GM10847 (cell line): ENCODE data around the gene ATP6V0A4.

Experiments
- POLR2A ChIP-seq: IDR thresholded peaks from 2 replicates; pipeline ENCODE4 v1.6.1; 2011; ENCODE audit not compliant: insufficient read length; ENCODE audit errors: extremely low read depth

Gene ATP6V0A4

GRCh38 chr7:138819625-138820024 lies 21.6 kb upstream of the ATP6V0A4 start:
- TF ChIP-seq POLR2A: no peak

GRCh38 chr7:138816650-138817049 lies 18.7 kb upstream of the ATP6V0A4 start:
- no peak for TF ChIP-seq POLR2A

- no peak for TF ChIP-seq POLR2A
Measured at GRCh38 chr7:138814816-138815332, 16.9 kb upstream of the ATP6V0A4 start.

GRCh38 chr7:138813945-138814344 lies 15.9 kb upstream of the ATP6V0A4 start:
- TF ChIP-seq POLR2A: no peak

GRCh38 chr7:138809346-138809745 lies 11.3 kb upstream of the ATP6V0A4 start:
- TF ChIP-seq POLR2A: no peak

GRCh38 chr7:138804618-138805017 lies 6.6 kb upstream of the ATP6V0A4 start:
- no peak for TF ChIP-seq POLR2A

- TF ChIP-seq POLR2A: no peak
Measured at GRCh38 chr7:138802706-138803105, 4.7 kb upstream of the ATP6V0A4 start.

- no peak for TF ChIP-seq POLR2A
Measured at GRCh38 chr7:138801256-138801655, 3.3 kb upstream of the ATP6V0A4 start.

GRCh38 chr7:138799336-138800000 lies 1.5 kb upstream of the ATP6V0A4 start:
- no peak for TF ChIP-seq POLR2A

GRCh38 chr7:138798836-138799235 lies 840 bp upstream of the ATP6V0A4 start:
- no peak for TF ChIP-seq POLR2A

GRCh38 chr7:138796038-138796615 lies 1.9 kb downstream of the ATP6V0A4 start:
- no peak for TF ChIP-seq POLR2A

- no peak for TF ChIP-seq POLR2A
Measured at GRCh38 chr7:138785587-138786437, 12.2 kb downstream of the ATP6V0A4 start.

GRCh38 chr7:138784692-138785091 lies 13.3 kb downstream of the ATP6V0A4 start:
- TF ChIP-seq POLR2A: no peak

- no peak for TF ChIP-seq POLR2A
Measured at GRCh38 chr7:138781004-138781403, 17.0 kb downstream of the ATP6V0A4 start.

- no peak for TF ChIP-seq POLR2A
Measured at GRCh38 chr7:138776166-138776833, 21.7 kb downstream of the ATP6V0A4 start.
